Transverse colon (tissue), 4 donors: ENCODE measurements around the gene ORC3.

ENCODE experiments used
- CTCF ChIP-seq, 5 experiments: fragments of 200-600 bp in 3 of 5; fragments of 450-650 bp in 2 of 5; sonication (generic) in 3 of 5; IDR thresholded peaks; 1 replicate in 2 of 5; 2 replicates in 3 of 5; pipeline ENCODE4 v1.5.1; 2016 to 2017; ENCODE audit warnings: antibody characterized with exemption in 5 of 5, inconsistent platforms in 3 of 5, mild to moderate bottlenecking in 2 of 5, moderate library complexity in 1 of 5
- EP300 ChIP-seq: sonication (generic); formaldehyde crosslinking; IDR thresholded peaks from one replicate; pipeline ENCODE4 v1.6.1; 2017; ENCODE audit warnings: antibody characterized with exemption, low read depth
- POLR2A ChIP-seq: fragments of 450-650 bp; IDR thresholded peaks from one replicate; pipeline ENCODE4 v1.6.1; 2016; ENCODE audit warnings: antibody characterized with exemption, mild to moderate bottlenecking, moderate library complexity
- POLR2AphosphoS5 ChIP-seq, 3 donors: sonication (generic); formaldehyde crosslinking; IDR thresholded peaks; one replicate each; pipeline ENCODE4 v1.6.1; 2016; ENCODE audit warnings: antibody characterized with exemption in 3 of 3

GRCh38 chr6:87667032-87667431, 77.1 kb downstream of the ORC3 start:
- TF ChIP-seq POLR2A (no peak), CTCF (IDR thresholded peaks at IDR 0.05) (no peak), POLR2AphosphoS5 (IDR thresholded peaks at IDR 0.05) (no peak), EP300 (no peak)
